ENCODE measurements around the gene LCN6.

Gene LCN6

GRCh38 chr9:136745389-136746154 lies 2.8 kb downstream of the LCN6 start:
- TF ChIP-seq CTCF (IDR thresholded peaks at IDR 0.05; ENCODE audit: low read depth, low read length, poor library complexity, severe bottlenecking) (no peak), EZH2phosphoT487 (IDR thresholded peaks at IDR 0.05; ENCODE audit: borderline replicate concordance, low read length) (no peak)
- H3K4me2 ChIP-seq (ENCODE audit: low read length) = no peak overlapping the region
- no peaks in the 10 kb centered on the region for H4K20me1 ChIP-seq (ENCODE audit: control insufficient read depth, insufficient read depth, low read depth, low read length)
- H3K4me3 ChIP-seq (ENCODE audit: low read length) = no peak overlapping the region
- peaks cover 49% of the 10 kb centered on the region for H3K4me1 ChIP-seq (ENCODE audit: control insufficient read depth, low read length)
- no peak overlapping the region for H3K27ac ChIP-seq (ENCODE audit: low read depth, low read length)
- H3K79me2 ChIP-seq (ENCODE audit: control insufficient read depth, low read length) = no peaks in the 10 kb centered on the region
- H3K9me2 ChIP-seq (replicated peaks; ENCODE audit: control insufficient read depth, low read length) = no peaks in the 10 kb centered on the region
- no peaks in the 10 kb centered on the region for H3K9me3 ChIP-seq (ENCODE audit: control insufficient read depth, insufficient read depth, low read length)
- H3F3A ChIP-seq (ENCODE audit: control insufficient read depth, insufficient read depth) = peaks cover 3% of the 10 kb centered on the region; the same call in 1 of the 2 replicates
- H3K27me3 ChIP-seq (ENCODE audit: control insufficient read depth, low read length) = peaks cover 38% of the 10 kb centered on the region
- no peaks in the 10 kb centered on the region for H3K36me3 ChIP-seq (ENCODE audit: control insufficient read depth, low read length)

- H3K27me3 ChIP-seq (ENCODE audit: control insufficient read depth, low read length) = peaks cover 43% of the 10 kb centered on the region
- no peak overlapping the region for H3K4me3 ChIP-seq (ENCODE audit: low read length)
Observed at GRCh38 chr9:136744773-136745172, 3.6 kb downstream of the LCN6 start.

GRCh38 chr9:136743639-136744211 lies 4.6 kb downstream of the LCN6 start:
- Histone ChIP-seq H3K4me2 (ENCODE audit: low read length) (no peak overlapping the region), H3K27me3 (ENCODE audit: control insufficient read depth, low read length) (peaks cover 45% of the 10 kb centered on the region), H3K79me2 (ENCODE audit: control insufficient read depth, low read length) (no peaks in the 10 kb centered on the region), H3K4me3 (ENCODE audit: low read length) (no peak overlapping the region), H4K20me1 (ENCODE audit: control insufficient read depth, insufficient read depth, low read depth, low read length) (no peaks in the 10 kb centered on the region), H3K27ac (ENCODE audit: low read depth, low read length) (no peak overlapping the region), H3K4me1 (ENCODE audit: control insufficient read depth, low read length) (peaks cover 30% of the 10 kb centered on the region), H3K9me3 (ENCODE audit: control insufficient read depth, insufficient read depth, low read length) (no peaks in the 10 kb centered on the region), H3K9me2 (replicated peaks; ENCODE audit: control insufficient read depth, low read length) (no peaks in the 10 kb centered on the region), H3F3A (ENCODE audit: control insufficient read depth, insufficient read depth) (no peaks in the 10 kb centered on the region), H3K36me3 (ENCODE audit: control insufficient read depth, low read length) (no peaks in the 10 kb centered on the region)
- no peak for TF ChIP-seq EZH2phosphoT487 (IDR thresholded peaks at IDR 0.05; ENCODE audit: borderline replicate concordance, low read length)
- TF ChIP-seq CTCF (IDR thresholded peaks at IDR 0.05; ENCODE audit: low read depth, low read length, poor library complexity, severe bottlenecking) = no peak

More at GRCh38 chr9:136744773-136745172, 3.6 kb downstream of the LCN6 start:
- H3K27ac ChIP-seq (ENCODE audit: low read depth, low read length) = no peak overlapping the region
- H3K4me1 ChIP-seq (ENCODE audit: control insufficient read depth, low read length) = peaks cover 41% of the 10 kb centered on the region
- H3K36me3 ChIP-seq (ENCODE audit: control insufficient read depth, low read length) = no peaks in the 10 kb centered on the region
- no peaks in the 10 kb centered on the region for H3K9me2 ChIP-seq (replicated peaks; ENCODE audit: control insufficient read depth, low read length)
- peaks cover 3% of the 10 kb centered on the region; the same call in 1 of the 2 replicates for H3F3A ChIP-seq (ENCODE audit: control insufficient read depth, insufficient read depth)
- H4K20me1 ChIP-seq (ENCODE audit: control insufficient read depth, insufficient read depth, low read depth, low read length) = no peaks in the 10 kb centered on the region
- H3K9me3 ChIP-seq (ENCODE audit: control insufficient read depth, insufficient read depth, low read length) = no peaks in the 10 kb centered on the region
- TF ChIP-seq CTCF (IDR thresholded peaks at IDR 0.05; ENCODE audit: low read depth, low read length, poor library complexity, severe bottlenecking) = no peak
- no peak for TF ChIP-seq EZH2phosphoT487 (IDR thresholded peaks at IDR 0.05; ENCODE audit: borderline replicate concordance, low read length)
- no peak overlapping the region for H3K4me2 ChIP-seq (ENCODE audit: low read length)
- H3K79me2 ChIP-seq (ENCODE audit: control insufficient read depth, low read length) = no peaks in the 10 kb centered on the region
